ENCODE results near the gene MARK1. TPM values are rescaled to one million over a fixed set of nuclear protein-coding genes. Genes with fewer than 3 reads are reported as not detected.

MARK1 gene
- total RNA-seq, 2 experiments from 2014 or later: not detected

GRCh38 chr1:220711056-220711809 is 183.3 kb downstream of the MARK1 start:
- no peaks in the 10 kb centered on the region for H3K36me3 Mint-ChIP-seq (ENCODE audit: low read depth)
- DNase-seq (no peak), ATAC-seq (no peak)
- no peak overlapping the region for H3K4me3 Mint-ChIP-seq
- H3K4me1 Mint-ChIP-seq (ENCODE audit: low read depth): peaks cover 4% of the 10 kb centered on the region
- POLR2A ChIA-PET: interaction anchor here (0.6 kb wide), 1 partner anchor 43 kb away, joined by 3 read pairs; no protein-coding TSS in a partner anchor
- no peaks in the 10 kb centered on the region for H3K27me3 Mint-ChIP-seq (ENCODE audit: low read depth)
- peaks cover 7% of the 10 kb centered on the region for H3K9me3 Mint-ChIP-seq (ENCODE audit: insufficient read depth)
- CTCF ChIA-PET: no interaction called here
- no peak overlapping the region for H3K27ac Mint-ChIP-seq

Other genes with a start within 250 kb of the MARK1 start
- gene C1orf115, start 162.2 kb downstream of the MARK1 start, total RNA-seq: under 1 TPM; 0.08 to 0.10 TPM
- gene MTARC2, start 220.2 kb downstream of the MARK1 start, total RNA-seq: not detected

All from activated CD8-positive, alpha-beta T cell treated with anti-CD3 and anti-CD28 coated beads, Interleukin-2, amount 10 ng/mL, durations not matched to agents 7 days and 5 days (primary cell).